BLaER1 treated with 17β-estradiol and CSF1 and Interleukin-3, amounts not matched to agents 10 nM and 100 nM (cell line): ENCODE results near the gene DACH2.
"Not testable (repeated sequence)": the region's sequence is repeated elsewhere in the genome, so short reads cannot be mapped to it uniquely, and the experiment has no call there.

Source experiments
- H3K27ac ChIP-seq, 11 experiments: shearing (Covaris generic); formaldehyde crosslinking; 2 replicates each; pipeline ENCODE4 v1.8.1; 2022
- H3K27me3 ChIP-seq, 11 experiments: shearing (Covaris generic); formaldehyde crosslinking; 2 replicates each; pipeline ENCODE4 v1.8.1; 2022
- H3K36me3 ChIP-seq, 11 experiments: shearing (Covaris generic); formaldehyde crosslinking; 2 replicates each; pipeline ENCODE4 v1.8.1; 2022
- H3K4me1 ChIP-seq, 10 experiments: shearing (Covaris generic); formaldehyde crosslinking; 2 replicates each; pipeline ENCODE4 v1.8.1; 2022
- H3K4me2 ChIP-seq, 11 experiments: shearing (Covaris generic); formaldehyde crosslinking; 2 replicates each; pipeline ENCODE4 v1.8.1; 2022
- H3K4me3 ChIP-seq, 10 experiments: shearing (Covaris generic); formaldehyde crosslinking; 2 replicates each; pipeline ENCODE4 v1.8.1; 2022
- H3K9ac ChIP-seq, 11 experiments: shearing (Covaris generic); formaldehyde crosslinking; 2 replicates each; pipeline ENCODE4 v1.8.1; 2022
- H3K9me3 ChIP-seq, 11 experiments: shearing (Covaris generic); formaldehyde crosslinking; replicated peaks in 1 of 11; 2 replicates each; pipeline ENCODE4 v1.8.1; 2022
- H4K20me1 ChIP-seq, 11 experiments: shearing (Covaris generic); formaldehyde crosslinking; 2 replicates each; pipeline ENCODE4 v1.8.1; 2022
- Cebpa-rat ChIP-seq, 11 experiments: shearing (Covaris generic); IDR thresholded peaks; 2 replicates each; pipeline ENCODE4 v1.8.1; 2022

The DACH2 gene

GRCh38 chrX:86149119-86149518 is 868 bp downstream of the DACH2 start:
- peaks cover 76 to 97% (median 94%) of the 10 kb centered on the region in 11 experiments for H3K27me3 ChIP-seq
- peaks cover 0 to 12% (median 7%) of the 10 kb centered on the region in 11 experiments; a peak in 5 of 22 replicates for H3K9me3 ChIP-seq
- H3K36me3 ChIP-seq: no peaks in the 10 kb centered on the region
- H3K4me1 ChIP-seq: no peaks in the 10 kb centered on the region
- H3K4me3 ChIP-seq: no peak overlapping the region
- H4K20me1 ChIP-seq: no peaks in the 10 kb centered on the region; a peak in 1 of 22 replicates
- no peak for TF ChIP-seq Cebpa-rat (IDR thresholded peaks at IDR 0.05)
- H3K9ac ChIP-seq: no peak overlapping the region
- H3K4me2 ChIP-seq: no peak overlapping the region
- H3K27ac ChIP-seq: no peak overlapping the region

DNA sequence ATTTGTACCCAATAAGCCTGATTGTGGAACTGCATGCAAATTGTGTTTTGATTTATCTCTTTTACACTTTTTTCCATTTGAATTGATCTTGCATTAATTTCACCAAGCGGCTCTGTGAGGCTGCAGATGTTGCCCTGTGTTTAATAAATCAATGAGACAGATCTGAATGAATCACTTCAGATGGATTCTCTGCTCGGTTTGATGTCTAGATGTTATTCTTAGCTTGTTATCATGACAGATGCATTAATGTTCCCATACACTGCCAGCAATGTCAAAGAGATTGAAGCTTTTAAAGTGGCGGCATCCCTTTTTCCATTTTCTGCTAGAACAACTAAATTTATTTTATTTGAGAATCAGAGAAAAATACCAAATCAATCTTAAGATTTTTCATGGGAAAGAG is 6.3 kb downstream of the DACH2 start:
- H3K27ac ChIP-seq: no peak overlapping the region
- H3K9ac ChIP-seq: no peak overlapping the region
- H3K36me3 ChIP-seq: no peaks in the 10 kb centered on the region
- no peak overlapping the region for H3K4me3 ChIP-seq
- no peaks in the 10 kb centered on the region for H3K4me1 ChIP-seq
- H3K4me2 ChIP-seq: no peak overlapping the region
- H4K20me1 ChIP-seq: no peaks in the 10 kb centered on the region
- no peaks in the 10 kb centered on the region for H3K9me3 ChIP-seq
- TF ChIP-seq Cebpa-rat (IDR thresholded peaks at IDR 0.05): no peak
- peaks cover 62 to 100% (median 82%) of the 10 kb centered on the region in 11 experiments for H3K27me3 ChIP-seq

GRCh38 chrX:86171366-86171765 is 23.1 kb downstream of the DACH2 start:
- no peak for TF ChIP-seq Cebpa-rat (IDR thresholded peaks at IDR 0.05)
- Histone ChIP-seq H3K4me3 (no peak overlapping the region), H3K27me3 (peaks cover 77 to 100% (median 94%) of the 10 kb centered on the region in 11 experiments), H3K36me3 (no peaks in the 10 kb centered on the region), H3K9ac (no peak overlapping the region), H4K20me1 (no peaks in the 10 kb centered on the region; a peak in 1 of 22 replicates), H3K9me3 (peaks cover 0 to 4% (median 0%) of the 10 kb centered on the region in 11 experiments; a peak in 1 of 22 replicates), H3K27ac (no peak overlapping the region), H3K4me2 (no peak overlapping the region), H3K4me1 (no peaks in the 10 kb centered on the region)

DNA sequence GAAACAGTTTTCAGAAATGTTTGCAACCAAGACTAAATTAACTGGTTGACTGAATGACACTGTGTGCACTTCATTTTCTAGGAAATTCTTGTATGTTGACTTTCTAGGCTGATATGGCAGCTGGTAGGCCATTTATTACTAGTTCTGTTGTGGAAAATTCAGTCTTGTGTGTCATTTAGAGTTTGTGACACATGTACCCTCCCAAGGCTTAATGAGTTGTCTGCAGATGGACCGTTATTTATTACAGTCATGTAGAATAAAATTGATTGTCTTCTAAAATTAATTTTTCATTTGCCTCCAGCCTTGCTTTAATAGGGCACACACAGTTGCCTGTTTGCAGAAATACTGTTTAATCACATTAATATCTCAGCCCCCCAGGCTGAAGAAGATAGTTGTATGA is 30.7 kb downstream of the DACH2 start:
- Histone ChIP-seq H4K20me1 (no peaks in the 10 kb centered on the region; a peak in 2 of 22 replicates), H3K9ac (no peak overlapping the region), H3K27ac (no peak overlapping the region), H3K4me2 (no peak overlapping the region), H3K36me3 (no peaks in the 10 kb centered on the region), H3K4me1 (no peaks in the 10 kb centered on the region), H3K27me3 (peaks cover 31 to 86% (median 73%) of the 10 kb centered on the region in 11 experiments; a peak in 21 of 22 replicates), H3K4me3 (no peak overlapping the region), H3K9me3 (peaks cover 0 to 5% (median 0%) of the 10 kb centered on the region in 11 experiments; a peak in 2 of 22 replicates)
- TF ChIP-seq Cebpa-rat (IDR thresholded peaks at IDR 0.05): no peak

GRCh38 chrX:86181325-86181724 is 33.1 kb downstream of the DACH2 start:
- H3K4me3 ChIP-seq, H4K20me1 ChIP-seq, H3K27ac ChIP-seq, H3K4me2 ChIP-seq, H3K9ac ChIP-seq, H3K9me3 ChIP-seq, H3K4me1 ChIP-seq, H3K36me3 ChIP-seq: not testable (repeated sequence)
- H3K27me3 ChIP-seq: peaks cover 30 to 86% (median 71%) of the 10 kb centered on the region in 11 experiments; a peak in 21 of 22 replicates

DNA sequence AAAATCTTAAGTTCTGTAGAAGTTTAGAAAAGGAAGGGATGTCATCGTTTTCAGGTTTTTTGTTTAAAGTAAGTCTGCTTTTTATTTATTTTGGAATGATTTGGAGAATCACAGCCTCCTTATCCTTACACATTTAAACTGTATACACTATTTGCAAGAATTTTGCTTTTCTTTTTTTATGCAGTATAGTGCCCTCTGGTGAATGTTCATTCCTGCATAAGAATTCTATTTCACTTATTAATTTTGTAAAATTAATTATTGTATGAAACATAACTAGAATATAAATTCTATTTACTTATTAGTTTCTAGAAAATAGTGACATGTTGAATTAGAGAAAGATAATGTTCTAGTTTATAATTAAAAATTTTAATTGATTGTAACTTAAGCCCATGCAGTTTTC is 44.6 kb downstream of the DACH2 start:
- Histone ChIP-seq H3K4me1 (no peaks in the 10 kb centered on the region), H3K4me2 (no peak overlapping the region), H3K27me3 (peaks cover 36 to 91% (median 84%) of the 10 kb centered on the region in 11 experiments; a peak in 21 of 22 replicates), H3K9ac (no peak overlapping the region), H3K9me3 (peaks cover 0 to 6% (median 0%) of the 10 kb centered on the region in 11 experiments; a peak in 5 of 22 replicates), H3K36me3 (no peaks in the 10 kb centered on the region), H4K20me1 (0 out of 22 replicates have a peak, but pooled peaks cover 0 to 5% (median 0%) of the 10 kb centered on the region in 11 experiments), H3K4me3 (no peak overlapping the region), H3K27ac (no peak overlapping the region)
- no peak for TF ChIP-seq Cebpa-rat (IDR thresholded peaks at IDR 0.05)

DNA sequence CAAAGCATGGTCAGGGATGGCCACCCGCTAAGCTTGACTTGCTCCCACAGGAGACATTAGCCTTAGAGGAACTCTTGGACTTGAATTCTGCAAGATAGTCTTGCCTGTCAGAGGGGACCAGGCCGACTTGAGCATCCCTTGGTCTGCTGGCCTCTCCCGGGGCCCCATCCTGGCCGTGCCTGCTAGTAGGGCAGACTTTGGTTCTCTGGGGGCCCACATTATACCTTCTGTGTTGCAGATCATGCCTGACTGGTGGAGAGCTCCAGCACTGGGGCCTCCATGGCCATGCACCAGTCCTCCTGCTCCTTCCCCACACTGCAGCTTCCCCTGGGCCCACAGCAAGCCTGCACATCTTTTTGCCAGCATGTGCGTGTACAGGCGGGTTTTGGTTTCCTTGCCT is 46.5 kb downstream of the DACH2 start:
- Histone ChIP-seq H4K20me1 (0 out of 22 replicates have a peak, but pooled peaks cover 0 to 5% (median 0%) of the 10 kb centered on the region in 11 experiments), H3K27ac (no peak overlapping the region), H3K36me3 (no peaks in the 10 kb centered on the region), H3K4me2 (no peak overlapping the region), H3K9me3 (peaks cover 0 to 6% (median 0%) of the 10 kb centered on the region in 11 experiments; a peak in 5 of 22 replicates), H3K4me3 (no peak overlapping the region), H3K9ac (no peak overlapping the region), H3K27me3 (peaks cover 33 to 92% (median 86%) of the 10 kb centered on the region in 11 experiments; a peak in 21 of 22 replicates), H3K4me1 (no peaks in the 10 kb centered on the region)
- TF ChIP-seq Cebpa-rat (IDR thresholded peaks at IDR 0.05): no peak

DNA sequence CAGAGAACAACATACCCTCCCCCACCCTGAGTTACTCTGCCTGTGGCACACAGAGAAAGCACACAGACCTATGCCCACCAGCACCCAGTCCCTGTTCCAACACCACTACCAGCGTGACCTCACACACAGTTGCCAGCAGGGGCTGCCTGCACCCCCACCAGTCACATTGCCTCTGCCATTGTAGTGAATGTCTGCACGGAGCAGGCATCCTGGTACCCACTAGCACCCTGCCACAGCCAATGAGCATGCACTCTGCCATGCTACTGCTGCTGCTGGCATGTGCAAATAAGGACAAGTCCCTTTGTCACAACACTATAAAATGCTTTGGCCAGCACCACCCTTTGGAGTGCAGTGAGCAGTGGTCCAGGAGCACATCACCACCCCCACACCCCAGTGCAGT is 47.1 kb downstream of the DACH2 start:
- Histone ChIP-seq H3K4me2 (no peak overlapping the region), H3K27ac (no peak overlapping the region), H4K20me1 (0 out of 22 replicates have a peak, but pooled peaks cover 0 to 5% (median 0%) of the 10 kb centered on the region in 11 experiments), H3K9me3 (peaks cover 0 to 6% (median 0%) of the 10 kb centered on the region in 11 experiments; a peak in 5 of 22 replicates), H3K9ac (no peak overlapping the region), H3K27me3 (peaks cover 39 to 92% (median 86%) of the 10 kb centered on the region in 11 experiments; a peak in 21 of 22 replicates), H3K4me3 (no peak overlapping the region), H3K4me1 (no peaks in the 10 kb centered on the region), H3K36me3 (no peaks in the 10 kb centered on the region)
- no peak for TF ChIP-seq Cebpa-rat (IDR thresholded peaks at IDR 0.05)

DNA sequence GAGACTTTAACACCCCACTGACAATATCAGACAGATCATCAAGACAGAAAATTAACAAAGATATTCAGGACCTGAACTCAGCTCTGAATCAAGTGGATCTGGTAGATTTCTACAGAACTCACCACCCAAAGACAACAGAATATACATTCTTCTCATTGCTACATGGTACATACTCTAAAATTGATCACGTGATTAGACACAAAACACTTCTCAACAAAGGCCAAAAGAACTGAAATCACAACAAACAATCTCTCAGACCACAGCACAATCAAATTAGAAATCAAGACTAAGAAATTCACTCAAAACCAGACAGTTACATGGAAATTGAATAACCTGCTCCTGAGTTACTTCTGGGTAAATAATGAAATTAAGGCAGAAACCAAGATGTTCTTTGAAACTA is 49.6 kb downstream of the DACH2 start:
- H3K27me3 ChIP-seq: peaks cover 46 to 93% (median 89%) of the 10 kb centered on the region in 11 experiments
- H4K20me1 ChIP-seq: 0 out of 22 replicates have a peak, but pooled peaks cover 0 to 5% (median 0%) of the 10 kb centered on the region in 11 experiments
- no peak overlapping the region for H3K9ac ChIP-seq
- no peak overlapping the region for H3K27ac ChIP-seq
- H3K36me3 ChIP-seq: no peaks in the 10 kb centered on the region
- peaks cover 0 to 6% (median 0%) of the 10 kb centered on the region in 11 experiments; a peak in 5 of 22 replicates for H3K9me3 ChIP-seq
- TF ChIP-seq Cebpa-rat (IDR thresholded peaks at IDR 0.05): no peak
- no peak overlapping the region for H3K4me3 ChIP-seq
- no peaks in the 10 kb centered on the region for H3K4me1 ChIP-seq
- no peak overlapping the region for H3K4me2 ChIP-seq

- H3K4me2 ChIP-seq: no peak overlapping the region
- H3K36me3 ChIP-seq: no peaks in the 10 kb centered on the region
- H3K4me1 ChIP-seq: no peaks in the 10 kb centered on the region
- H3K4me3 ChIP-seq: no peak overlapping the region
- H3K9me3 ChIP-seq: no peaks in the 10 kb centered on the region; a peak in 1 of 22 replicates
- H3K9ac ChIP-seq: no peak overlapping the region
- H4K20me1 ChIP-seq: no peaks in the 10 kb centered on the region
- no peak overlapping the region for H3K27ac ChIP-seq
- no peak for TF ChIP-seq Cebpa-rat (IDR thresholded peaks at IDR 0.05)
- H3K27me3 ChIP-seq: peaks cover 45 to 100% (median 96%) of the 10 kb centered on the region in 11 experiments; a peak in 21 of 22 replicates
These were observed 62.5 kb downstream of the DACH2 start for GRCh38 chrX:86210772-86211171.
